Measurements from ENCODE around the gene PIP4P1. TPM values are rescaled to one million over a fixed set of nuclear protein-coding genes. Genes with fewer than 3 reads are reported as not detected.
"Not testable (repeated sequence)": the region's sequence is repeated elsewhere in the genome, so short reads cannot be mapped to it uniquely, and the experiment has no call there.

PIP4P1 gene
- polyA plus RNA-seq (2013, experiment 1 of 2) = 28.4 TPM
- polyA plus RNA-seq (2013, experiment 2 of 2) = 30.2 TPM

DNA sequence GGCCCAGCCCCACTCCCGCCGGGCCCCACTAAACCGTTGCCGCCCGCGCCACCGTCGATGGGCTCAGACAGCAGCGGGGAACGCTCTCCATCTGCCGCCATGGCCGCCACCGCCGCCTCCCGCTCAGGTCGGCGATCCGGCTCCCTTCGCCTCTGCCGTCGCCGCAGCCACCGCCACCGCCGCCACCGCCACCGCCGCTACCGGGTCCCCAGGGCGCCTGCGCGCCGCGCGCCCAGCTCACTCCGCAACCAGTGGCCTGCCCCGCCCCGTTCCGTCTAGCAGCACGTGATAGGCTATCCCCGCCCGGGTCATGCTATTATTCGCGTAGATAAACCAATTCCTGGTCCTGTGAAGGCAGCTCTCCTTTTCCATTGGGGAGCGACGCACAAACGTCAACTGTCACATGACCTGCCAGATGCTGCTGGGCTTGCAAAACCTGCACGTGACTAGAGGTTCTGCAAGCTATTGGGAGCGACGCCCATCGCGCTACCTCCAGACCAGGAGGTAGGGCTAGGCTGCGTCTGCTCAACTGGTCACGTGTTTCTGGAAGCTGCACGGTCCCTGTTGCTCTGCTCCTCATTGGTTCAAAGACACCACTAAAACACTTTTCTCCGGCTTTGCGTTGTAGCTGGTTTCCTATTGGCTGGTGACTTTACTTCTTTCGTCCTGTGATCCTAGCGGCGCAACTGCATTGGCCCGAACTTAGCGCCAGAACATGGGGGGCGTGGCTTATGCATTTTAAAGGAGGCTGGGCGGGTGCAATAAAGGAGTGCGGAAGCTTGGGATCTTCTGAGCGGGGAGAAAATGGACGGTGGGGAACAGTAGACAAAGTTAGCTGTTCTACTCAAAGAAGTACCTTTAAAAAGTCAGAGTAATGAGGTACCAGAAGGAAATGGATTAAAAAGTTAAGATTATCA, at the start of gene PIP4P1:
Gene PIP4P1, minus strand, starts transcription at position 210 of the 917 bp plus-strand sequence. Its CDS starts 109 bp downstream, at position 101.
- Histone ChIP-seq H3K9ac (ENCODE audit: low read depth, low read length) (peak within 1 kb of the TSS; percentile 74), H3K4me1 (ENCODE audit: insufficient read depth, low read length) (peaks cover 11% of the 10 kb centered on the region; the same call in 1 of the 2 replicates), H3K4me3 (ENCODE audit: low read length) (peak within 1 kb of the TSS; percentile 71), H3K9me3 (ENCODE audit: insufficient read depth, low read depth, low read length) (no peaks in the 10 kb centered on the region), H3K36me3 (ENCODE audit: insufficient read depth, low read length) (peaks cover 41% of the 10 kb centered on the region), H3K27ac (ENCODE audit: low read depth, low read length) (peak within 1 kb of the TSS; percentile 96), H3K27me3 (ENCODE audit: insufficient read depth, low read length) (no peaks in the 10 kb centered on the region)
- WGBS = under 1% methylated on average over 67 of the region's 67 CpGs

DNA sequence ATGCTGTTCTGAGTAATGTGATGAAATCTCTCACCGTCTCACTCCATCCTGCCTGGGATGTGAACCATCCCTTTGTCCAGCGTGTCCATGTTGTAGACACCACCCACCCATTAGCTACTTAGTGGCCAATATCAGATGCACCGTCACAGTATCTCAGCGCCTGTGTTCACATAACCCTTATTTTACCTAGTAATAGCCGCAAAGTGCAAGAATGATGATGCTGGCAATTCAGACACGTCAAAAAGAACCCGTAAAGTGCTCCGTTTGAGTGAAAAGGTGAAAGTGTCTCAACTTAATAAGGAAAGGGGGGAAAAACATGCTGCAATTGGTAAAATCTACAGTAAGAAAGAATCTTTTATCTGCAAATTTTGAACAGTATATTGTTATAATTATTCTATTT, 47.1 kb upstream of the PIP4P1 start:
- Histone ChIP-seq H3K4me1 (ENCODE audit: insufficient read depth, low read length) (peaks cover 3% of the 10 kb centered on the region; the same call in 1 of the 2 replicates), H3K27me3 (ENCODE audit: insufficient read depth, low read length) (no peaks in the 10 kb centered on the region), H3K4me3 (ENCODE audit: low read length) (no peak overlapping the region), H3K9ac (ENCODE audit: low read depth, low read length) (no peak overlapping the region), H3K27ac (ENCODE audit: low read depth, low read length) (no peak overlapping the region), H3K9me3 (ENCODE audit: insufficient read depth, low read depth, low read length) (no peaks in the 10 kb centered on the region), H3K36me3 (ENCODE audit: insufficient read depth, low read length) (no peaks in the 10 kb centered on the region)
- WGBS = 95% methylated on average over 8 of the region's 8 CpGs

DNA sequence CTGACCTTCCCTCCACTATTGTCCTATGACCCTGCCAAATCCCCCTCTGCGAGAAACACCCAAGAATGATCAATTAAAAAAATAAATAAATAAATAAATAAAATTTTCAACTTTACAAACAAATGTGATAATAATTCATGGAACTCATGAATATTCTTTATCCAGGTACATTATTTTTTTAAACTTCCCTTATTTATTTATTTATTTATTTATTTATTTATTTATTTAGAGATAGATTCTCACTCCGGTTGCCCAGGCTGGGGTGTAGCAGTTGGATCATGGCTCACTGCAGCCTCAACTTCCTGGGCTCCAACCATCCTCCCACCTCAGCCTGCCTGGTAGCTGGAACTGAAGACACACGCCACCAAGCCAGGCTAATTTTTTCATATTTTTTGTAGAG, 46.3 kb upstream of the PIP4P1 start:
- H3K9me3 ChIP-seq (ENCODE audit: insufficient read depth, low read depth, low read length); H3K27me3 ChIP-seq (ENCODE audit: insufficient read depth, low read length); H3K9ac ChIP-seq (ENCODE audit: low read depth, low read length); H3K4me3 ChIP-seq (ENCODE audit: low read length); H3K36me3 ChIP-seq (ENCODE audit: insufficient read depth, low read length); H3K4me1 ChIP-seq (ENCODE audit: insufficient read depth, low read length); H3K27ac ChIP-seq (ENCODE audit: low read depth, low read length): not testable (repeated sequence)
- WGBS = 95% methylated on average over 2 of the region's 3 CpGs

DNA sequence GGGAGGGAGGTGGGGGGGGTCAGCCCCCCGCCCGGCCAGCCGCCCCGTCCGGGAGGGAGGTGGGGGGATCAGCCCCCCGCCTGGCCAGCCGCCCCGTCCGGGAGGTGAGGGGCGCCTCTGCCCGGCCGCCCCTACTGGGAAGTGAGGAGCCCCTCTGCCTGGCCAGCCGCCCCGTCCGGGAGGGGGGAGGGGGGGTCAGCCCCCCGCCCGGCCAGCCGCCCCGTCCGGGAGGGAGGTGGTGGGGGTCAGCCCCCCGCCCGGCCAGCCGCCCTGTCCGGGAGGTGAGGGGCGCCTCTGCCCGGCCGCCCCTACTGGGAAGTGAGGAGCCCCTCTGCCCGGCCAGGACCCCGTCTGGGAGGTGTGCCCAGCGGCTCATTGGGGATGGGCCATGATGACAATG, 45.5 kb upstream of the PIP4P1 start:
- not testable (repeated sequence) for H3K36me3 ChIP-seq (ENCODE audit: insufficient read depth, low read length); H3K27ac ChIP-seq (ENCODE audit: low read depth, low read length); H3K4me3 ChIP-seq (ENCODE audit: low read length); H3K4me1 ChIP-seq (ENCODE audit: insufficient read depth, low read length); H3K9ac ChIP-seq (ENCODE audit: low read depth, low read length); H3K27me3 ChIP-seq (ENCODE audit: insufficient read depth, low read length); H3K9me3 ChIP-seq (ENCODE audit: insufficient read depth, low read depth, low read length)
- WGBS = no CpG with 5 or more reads among the region's 30 CpGs

DNA sequence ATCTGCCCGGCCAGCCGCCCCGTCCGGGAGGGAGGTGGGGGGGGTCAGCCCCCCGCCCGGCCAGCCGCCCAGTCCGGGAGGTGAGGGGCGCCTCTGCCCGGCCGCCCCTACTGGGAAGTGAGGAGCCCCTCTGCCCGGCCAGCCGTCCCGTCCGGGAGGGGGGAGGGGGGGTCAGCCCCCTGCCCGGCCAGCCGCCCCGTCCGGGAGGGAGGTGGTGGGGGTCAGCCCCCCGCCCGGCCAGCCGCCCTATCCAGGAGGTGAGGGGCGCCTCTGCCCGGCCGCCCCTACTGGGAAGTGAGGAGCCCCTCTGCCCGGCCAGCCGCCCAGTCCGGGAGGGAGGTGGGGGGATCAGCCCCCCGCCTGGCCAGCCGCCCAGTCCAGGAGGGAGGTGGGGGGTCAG, 45.0 kb upstream of the PIP4P1 start:
- not testable (repeated sequence) for H3K4me3 ChIP-seq (ENCODE audit: low read length)

DNA sequence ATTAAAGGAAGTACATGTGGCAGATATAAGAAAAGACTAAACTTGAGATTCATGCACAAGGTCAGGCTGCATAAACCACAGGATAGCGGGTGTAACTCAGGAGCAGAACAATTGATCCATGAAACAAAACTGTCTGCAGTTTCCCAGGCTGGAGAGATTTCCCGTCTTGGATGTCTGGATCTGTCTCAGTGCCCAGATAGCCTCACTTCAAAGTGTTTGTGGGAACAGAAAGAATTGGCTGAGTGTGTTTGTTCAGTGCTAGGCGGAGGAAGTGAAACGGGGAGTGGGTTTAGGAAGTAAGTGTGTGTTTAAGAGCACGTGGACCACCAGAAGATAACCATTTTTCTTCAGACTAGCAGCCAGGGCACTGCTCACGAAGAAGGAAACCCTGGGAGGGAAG, 42.7 kb upstream of the PIP4P1 start:
- no peak overlapping the region for H3K27ac ChIP-seq (ENCODE audit: low read depth, low read length)
- H3K36me3 ChIP-seq (ENCODE audit: insufficient read depth, low read length) = no peaks in the 10 kb centered on the region
- no peak overlapping the region for H3K4me3 ChIP-seq (ENCODE audit: low read length)
- H3K27me3 ChIP-seq (ENCODE audit: insufficient read depth, low read length) = no peaks in the 10 kb centered on the region
- H3K9me3 ChIP-seq (ENCODE audit: insufficient read depth, low read depth, low read length) = no peaks in the 10 kb centered on the region
- peaks cover 9% of the 10 kb centered on the region for H3K4me1 ChIP-seq (ENCODE audit: insufficient read depth, low read length)
- H3K9ac ChIP-seq (ENCODE audit: low read depth, low read length) = no peak overlapping the region
- 87% methylated on average over 6 of the region's 6 CpGs for WGBS

More for the DNA sequence above, 45.0 kb upstream of the PIP4P1 start:
- WGBS = 91% methylated on average over 7 of the region's 30 CpGs
- not testable (repeated sequence) for H3K27me3 ChIP-seq (ENCODE audit: insufficient read depth, low read length); H3K4me1 ChIP-seq (ENCODE audit: insufficient read depth, low read length); H3K9ac ChIP-seq (ENCODE audit: low read depth, low read length); H3K27ac ChIP-seq (ENCODE audit: low read depth, low read length); H3K9me3 ChIP-seq (ENCODE audit: insufficient read depth, low read depth, low read length); H3K36me3 ChIP-seq (ENCODE audit: insufficient read depth, low read length)

DNA sequence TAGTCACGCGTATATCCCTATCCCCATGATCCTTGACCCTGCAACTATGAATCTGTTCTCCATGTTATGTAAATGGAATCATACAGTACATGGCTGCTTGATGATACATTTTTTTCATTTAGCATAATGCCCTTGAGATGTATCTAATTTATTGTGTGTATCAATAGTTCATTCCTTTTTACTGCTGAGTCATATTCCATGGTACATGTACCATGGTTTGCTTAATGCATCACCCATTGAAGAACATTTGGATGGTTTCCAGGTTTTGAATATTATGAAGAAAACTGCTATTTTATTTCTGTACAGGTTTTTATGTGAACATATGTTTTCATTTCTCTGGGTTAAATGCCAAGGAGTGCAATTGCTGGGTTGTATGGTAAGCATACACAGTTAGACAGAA, 40.1 kb upstream of the PIP4P1 start:
- H3K4me1 ChIP-seq (ENCODE audit: insufficient read depth, low read length) = peaks cover 15% of the 10 kb centered on the region
- H3K27me3 ChIP-seq (ENCODE audit: insufficient read depth, low read length) = no peaks in the 10 kb centered on the region
- no peak overlapping the region for H3K9ac ChIP-seq (ENCODE audit: low read depth, low read length)
- no peak overlapping the region for H3K27ac ChIP-seq (ENCODE audit: low read depth, low read length)
- H3K9me3 ChIP-seq (ENCODE audit: insufficient read depth, low read depth, low read length) = no peaks in the 10 kb centered on the region
- no peaks in the 10 kb centered on the region for H3K36me3 ChIP-seq (ENCODE audit: insufficient read depth, low read length)
- H3K4me3 ChIP-seq (ENCODE audit: low read length) = no peak overlapping the region
- 96% methylated on average over 2 of the region's 2 CpGs for WGBS

DNA sequence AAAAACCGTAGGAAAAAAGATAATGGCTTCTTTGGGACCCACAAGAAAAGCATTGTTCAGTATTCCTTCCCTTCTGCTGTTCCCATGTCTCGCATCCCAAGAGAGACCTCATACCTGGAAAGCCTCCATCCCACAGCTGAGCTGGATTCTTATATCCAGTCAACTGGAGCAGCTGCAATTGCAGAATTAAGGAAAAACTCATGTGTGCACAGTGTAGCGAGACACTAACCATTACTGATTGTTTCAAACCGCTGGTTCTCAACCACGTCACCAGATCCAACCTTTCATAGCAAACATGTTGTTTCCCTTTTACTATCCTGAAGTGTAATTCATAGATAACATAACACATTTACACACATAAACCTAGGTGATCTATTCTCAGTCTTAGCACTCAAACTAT, 38.6 kb upstream of the PIP4P1 start:
- Histone ChIP-seq H3K27me3 (ENCODE audit: insufficient read depth, low read length) (no peaks in the 10 kb centered on the region), H3K4me3 (ENCODE audit: low read length) (no peak overlapping the region), H3K9ac (ENCODE audit: low read depth, low read length) (no peak overlapping the region), H3K9me3 (ENCODE audit: insufficient read depth, low read depth, low read length) (peaks cover 4% of the 10 kb centered on the region; the same call in 1 of the 2 replicates), H3K27ac (ENCODE audit: low read depth, low read length) (no peak overlapping the region), H3K4me1 (ENCODE audit: insufficient read depth, low read length) (peaks cover 15% of the 10 kb centered on the region), H3K36me3 (ENCODE audit: insufficient read depth, low read length) (no peaks in the 10 kb centered on the region)
- WGBS = 92% methylated on average over 5 of the region's 5 CpGs

DNA sequence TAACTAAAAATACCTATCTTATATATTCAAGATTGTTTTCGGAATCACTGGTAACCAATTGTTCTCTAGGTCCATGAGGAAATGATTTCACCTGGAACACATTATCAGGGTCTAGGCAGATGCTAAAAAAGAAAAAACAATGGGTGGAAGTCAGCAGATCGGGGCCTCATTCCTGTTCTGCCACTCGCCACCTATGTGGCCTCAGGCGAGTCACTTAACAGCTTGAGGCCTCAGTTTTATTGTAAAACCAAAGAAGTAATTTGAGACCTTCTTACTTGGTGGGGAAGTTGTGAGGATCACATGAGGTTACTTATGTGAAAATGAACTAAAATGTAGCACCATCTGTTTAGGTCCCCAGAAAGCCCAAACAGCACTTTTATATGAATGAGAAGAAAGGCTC, 37.9 kb upstream of the PIP4P1 start:
- no peak overlapping the region for H3K9ac ChIP-seq (ENCODE audit: low read depth, low read length)
- peaks cover 4% of the 10 kb centered on the region; the same call in 1 of the 2 replicates for H3K9me3 ChIP-seq (ENCODE audit: insufficient read depth, low read depth, low read length)
- 46% methylated on average over 4 of the region's 4 CpGs for whole genome bisulfite sequencing
- H3K4me1 ChIP-seq (ENCODE audit: insufficient read depth, low read length) = peaks cover 15% of the 10 kb centered on the region
- no peaks in the 10 kb centered on the region for H3K27me3 ChIP-seq (ENCODE audit: insufficient read depth, low read length)
- no peak overlapping the region for H3K4me3 ChIP-seq (ENCODE audit: low read length)
- H3K27ac ChIP-seq (ENCODE audit: low read depth, low read length) = no peak overlapping the region
- H3K36me3 ChIP-seq (ENCODE audit: insufficient read depth, low read length) = no peaks in the 10 kb centered on the region

DNA sequence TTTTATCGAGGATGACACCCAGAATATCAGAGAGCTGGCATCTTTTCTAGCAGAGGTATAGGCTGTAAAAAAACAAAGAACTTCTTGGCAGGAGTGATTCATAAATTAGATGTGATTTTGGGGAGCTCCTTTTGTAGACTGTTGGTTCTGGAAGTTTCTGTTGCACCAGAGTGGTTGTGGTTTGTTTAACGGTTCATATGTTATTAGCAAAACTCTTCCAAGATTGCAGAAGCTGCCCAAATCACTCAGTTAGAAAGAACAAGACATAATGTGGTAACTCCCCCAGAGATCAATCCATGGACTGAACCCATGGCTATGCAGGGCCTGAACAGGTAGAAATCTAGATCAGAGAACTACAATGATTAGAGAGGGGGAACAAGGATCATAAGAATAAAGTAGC, 37.4 kb upstream of the PIP4P1 start:
- no peak overlapping the region for H3K27ac ChIP-seq (ENCODE audit: low read depth, low read length)
- H3K4me1 ChIP-seq (ENCODE audit: insufficient read depth, low read length) = peaks cover 15% of the 10 kb centered on the region

DNA sequence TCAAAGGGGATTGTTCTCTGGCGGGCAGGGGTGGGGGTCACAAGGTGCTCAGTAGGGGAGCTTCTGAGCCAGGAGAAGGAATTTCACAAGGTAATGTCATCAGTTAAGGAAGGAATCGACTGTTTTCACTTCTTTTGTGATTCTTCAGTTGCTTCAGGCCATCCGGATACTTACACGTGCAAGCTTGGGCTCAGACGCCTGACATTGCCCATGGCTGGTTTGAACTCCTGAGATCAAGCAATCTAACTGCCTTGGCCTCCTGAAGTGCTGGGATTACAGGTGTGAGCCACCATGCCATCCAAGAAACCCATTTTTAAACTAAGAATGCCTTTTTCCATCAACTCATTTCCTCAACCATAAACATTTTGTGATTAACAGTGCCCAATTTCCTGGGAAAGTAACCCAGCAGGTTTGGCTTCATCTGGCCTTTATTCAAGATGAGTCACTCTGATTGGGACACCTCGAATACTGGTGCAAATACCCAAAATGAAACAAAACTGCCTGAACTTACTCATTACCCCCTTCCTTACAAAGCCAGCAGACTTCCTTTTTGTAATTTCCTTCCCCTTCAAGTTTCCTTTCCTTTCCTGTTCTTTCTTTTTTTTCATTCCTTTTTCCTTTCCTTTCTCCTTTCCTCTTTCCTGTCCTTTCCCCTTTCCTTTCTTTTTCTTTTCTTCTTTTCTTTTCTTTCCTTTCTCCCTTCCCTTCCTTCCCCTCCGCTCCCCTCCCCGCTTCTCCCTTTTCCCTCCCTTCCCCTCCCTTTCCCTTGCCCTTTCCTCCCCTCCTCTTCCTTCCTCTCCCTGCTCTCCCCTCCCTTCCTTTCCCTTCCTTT, 33.9 kb upstream of the PIP4P1 start:
- peaks cover 17% of the 10 kb centered on the region for H3K4me1 ChIP-seq (ENCODE audit: insufficient read depth, low read length)
- H3K27me3 ChIP-seq (ENCODE audit: insufficient read depth, low read length) = no peaks in the 10 kb centered on the region
- H3K36me3 ChIP-seq (ENCODE audit: insufficient read depth, low read length) = no peaks in the 10 kb centered on the region
- H3K4me3 ChIP-seq (ENCODE audit: low read length) = no peak overlapping the region
- WGBS = 84% methylated on average over 8 of the region's 8 CpGs
- H3K9me3 ChIP-seq (ENCODE audit: insufficient read depth, low read depth, low read length) = peaks cover 4% of the 10 kb centered on the region; the same call in 1 of the 2 replicates
- H3K9ac ChIP-seq (ENCODE audit: low read depth, low read length) = no peak overlapping the region
- H3K27ac ChIP-seq (ENCODE audit: low read depth, low read length) = no peak overlapping the region

More for the DNA sequence above, 37.4 kb upstream of the PIP4P1 start:
- Histone ChIP-seq H3K9ac (ENCODE audit: low read depth, low read length) (no peak overlapping the region), H3K4me3 (ENCODE audit: low read length) (no peak overlapping the region), H3K36me3 (ENCODE audit: insufficient read depth, low read length) (no peaks in the 10 kb centered on the region), H3K27me3 (ENCODE audit: insufficient read depth, low read length) (no peaks in the 10 kb centered on the region), H3K9me3 (ENCODE audit: insufficient read depth, low read depth, low read length) (peaks cover 4% of the 10 kb centered on the region; the same call in 1 of the 2 replicates)
- 98% methylated on average over 2 of the region's 2 CpGs for WGBS

Data from HUES64 (cell line).